ENCODE measurements around the gene CCDC12.

CCDC12 gene

DNA sequence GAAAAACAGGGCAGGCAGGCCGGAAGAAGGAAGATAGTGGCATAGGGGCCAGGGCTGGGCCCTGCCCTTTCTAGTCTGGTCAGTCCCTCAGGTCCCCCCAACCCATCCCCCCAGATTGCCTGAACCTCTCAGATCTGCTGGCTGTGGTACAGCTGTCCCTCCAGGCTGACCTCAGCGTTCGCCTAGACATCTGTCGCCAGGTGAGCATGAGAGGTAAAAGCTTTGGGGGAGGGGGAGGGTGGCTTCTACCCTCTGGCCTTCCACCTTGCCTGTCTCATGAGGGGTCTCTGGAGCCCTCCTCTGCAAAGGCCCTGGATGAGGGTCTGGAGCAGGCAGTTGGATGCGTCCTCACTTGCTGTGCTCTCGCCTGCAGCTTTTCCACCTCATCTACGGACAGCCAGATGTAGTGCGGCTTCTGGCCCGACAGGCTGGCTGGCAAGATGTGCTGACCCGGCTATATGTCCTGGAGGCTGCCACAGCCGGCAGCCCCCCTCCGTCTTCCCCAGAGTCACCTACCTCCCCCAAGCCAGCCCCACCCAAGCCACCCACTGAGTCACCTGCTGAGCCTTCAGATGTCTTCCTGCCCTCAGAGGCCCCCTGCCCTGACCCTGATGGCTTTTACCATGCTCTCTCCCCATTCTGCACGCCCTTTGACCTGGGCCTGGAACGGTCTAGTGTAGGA, 23.1 kb upstream of the CCDC12 start:
- no peaks in the 10 kb centered on the region for H3K9me3 ChIP-seq (ENCODE audit: low read depth, low read length)
- no peak for DNase-seq (ENCODE audit: low read depth, low spot score)
- TF ChIP-seq EZH2 (IDR thresholded peaks at IDR 0.05) (no peak), POLR2AphosphoS5 (IDR thresholded peaks at IDR 0.05; ENCODE audit: borderline replicate concordance, low read depth, low read length) (no peak), FOXP2 (optimal IDR thresholded peaks at IDR 0.05; ENCODE audit: control extremely low read depth, extremely low read length, insufficient read depth) (no peak)
- no peaks in the 10 kb centered on the region for H3K36me3 ChIP-seq (ENCODE audit: insufficient read depth, low read length)
- H3K27ac ChIP-seq: no peak overlapping the region
- no peak overlapping the region for H3K9ac ChIP-seq (ENCODE audit: insufficient read length)
- H3K4me3 ChIP-seq: no peak overlapping the region

DNA sequence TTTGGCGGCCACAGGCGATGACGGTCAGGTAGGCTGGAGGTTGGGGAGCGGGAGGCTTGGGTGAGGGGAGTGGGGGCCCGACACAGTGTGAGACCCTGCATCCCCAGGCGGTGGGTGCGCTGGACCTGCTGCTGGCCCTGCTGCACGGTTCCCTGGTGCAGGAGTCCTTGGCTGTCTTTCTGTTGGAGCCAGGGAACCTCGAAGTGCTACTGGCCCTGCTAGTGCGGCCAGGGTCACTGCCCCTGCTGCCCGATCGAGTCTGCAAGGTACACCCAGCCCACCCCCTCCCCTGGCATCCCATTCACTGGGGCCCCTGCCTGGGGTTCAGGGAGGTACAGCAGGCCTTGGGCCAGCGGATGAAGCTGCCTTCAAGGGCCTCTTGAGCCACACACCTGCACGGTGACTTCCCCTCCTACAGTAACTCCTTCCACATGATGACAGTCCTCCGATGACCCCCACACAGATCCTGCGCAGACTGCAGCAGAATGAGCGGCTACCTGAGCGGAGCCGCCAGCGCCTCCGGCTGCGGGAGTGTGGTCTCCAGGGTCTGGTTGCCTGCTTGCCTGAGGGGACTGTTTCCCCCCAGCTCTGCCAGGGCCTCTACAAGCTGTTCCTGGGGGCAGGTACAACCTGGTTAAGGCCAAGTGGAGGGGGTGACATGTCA, 22.4 kb upstream of the CCDC12 start:
- Histone ChIP-seq H3K9ac (ENCODE audit: insufficient read length) (no peak overlapping the region), H3K36me3 (ENCODE audit: insufficient read depth, low read length) (no peaks in the 10 kb centered on the region), H3K27ac (no peak overlapping the region), H3K9me3 (ENCODE audit: low read depth, low read length) (no peaks in the 10 kb centered on the region), H3K4me3 (no peak overlapping the region)
- no peak for DNase-seq (ENCODE audit: low read depth, low spot score)
- TF ChIP-seq POLR2AphosphoS5 (IDR thresholded peaks at IDR 0.05; ENCODE audit: borderline replicate concordance, low read depth, low read length): no peak
- TF ChIP-seq FOXP2 (optimal IDR thresholded peaks at IDR 0.05; ENCODE audit: control extremely low read depth, extremely low read length, insufficient read depth): no peak
- TF ChIP-seq EZH2 (IDR thresholded peaks at IDR 0.05): no peak

GRCh38 chr3:46998121-46998851, 21.7 kb upstream of the CCDC12 start:
- no peak for DNase-seq (ENCODE audit: low read depth, low spot score)

GRCh38 chr3:46997453-46998091, 21.0 kb upstream of the CCDC12 start:
- DNase-seq (ENCODE audit: low read depth, low spot score): no peak
- no peak for TF ChIP-seq POLR2AphosphoS5 (IDR thresholded peaks at IDR 0.05; ENCODE audit: borderline replicate concordance, low read depth, low read length)
- no peak for TF ChIP-seq FOXP2 (optimal IDR thresholded peaks at IDR 0.05; ENCODE audit: control extremely low read depth, extremely low read length, insufficient read depth)
- TF ChIP-seq EZH2 (IDR thresholded peaks at IDR 0.05): no peak
- no peak overlapping the region for H3K9ac ChIP-seq (ENCODE audit: insufficient read length)
- H3K36me3 ChIP-seq (ENCODE audit: insufficient read depth, low read length): no peaks in the 10 kb centered on the region
- no peaks in the 10 kb centered on the region for H3K9me3 ChIP-seq (ENCODE audit: low read depth, low read length)
- H3K4me3 ChIP-seq: no peak overlapping the region
- no peak overlapping the region for H3K27ac ChIP-seq

More at GRCh38 chr3:46998121-46998851, 21.7 kb upstream of the CCDC12 start:
- H3K36me3 ChIP-seq (ENCODE audit: insufficient read depth, low read length): no peaks in the 10 kb centered on the region
- no peak overlapping the region for H3K4me3 ChIP-seq
- H3K27ac ChIP-seq: no peak overlapping the region
- H3K9me3 ChIP-seq (ENCODE audit: low read depth, low read length): no peaks in the 10 kb centered on the region
- no peak overlapping the region for H3K9ac ChIP-seq (ENCODE audit: insufficient read length)
- TF ChIP-seq FOXP2 (optimal IDR thresholded peaks at IDR 0.05; ENCODE audit: control extremely low read depth, extremely low read length, insufficient read depth) (no peak), POLR2AphosphoS5 (IDR thresholded peaks at IDR 0.05; ENCODE audit: borderline replicate concordance, low read depth, low read length) (no peak), EZH2 (IDR thresholded peaks at IDR 0.05) (no peak)

DNA sequence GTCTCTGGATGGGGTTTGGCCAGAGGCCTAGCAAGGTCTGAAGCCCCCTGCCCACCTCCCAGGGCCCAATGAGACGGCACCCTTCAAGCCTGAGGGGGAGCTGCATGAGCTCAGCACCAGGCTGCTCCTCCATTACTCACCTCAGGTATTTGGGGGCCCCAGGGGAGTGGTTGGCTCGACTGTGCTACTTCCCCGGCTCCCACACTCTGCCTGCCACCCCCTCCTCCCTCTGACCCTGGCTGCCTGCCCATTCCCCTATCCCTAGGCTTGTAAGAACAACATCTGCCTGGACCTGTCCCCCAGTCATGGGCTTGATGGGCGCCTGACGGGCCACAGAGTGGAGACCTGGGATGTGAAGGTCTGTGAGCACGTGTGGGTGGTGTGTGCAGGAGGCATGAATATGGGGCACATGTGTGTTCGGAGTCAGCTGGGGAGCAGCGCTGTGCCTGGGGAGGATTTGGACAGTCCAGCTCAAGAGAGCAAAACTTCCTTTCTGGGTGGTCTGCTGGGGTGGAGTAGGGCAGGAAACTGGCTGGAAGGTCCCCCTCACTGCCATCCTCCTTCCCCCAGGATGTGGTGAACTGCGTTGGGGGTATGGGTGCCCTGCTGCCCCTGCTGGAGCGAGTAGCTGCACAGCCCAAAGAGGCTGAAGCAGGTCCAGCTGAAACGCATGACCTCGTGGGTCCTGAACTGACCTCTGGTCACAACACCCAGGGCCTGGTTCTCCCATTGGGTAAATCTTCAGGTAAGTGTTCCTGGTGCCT, 20.3 kb upstream of the CCDC12 start:
- Histone ChIP-seq H3K4me3 (no peak overlapping the region), H3K9me3 (ENCODE audit: low read depth, low read length) (no peaks in the 10 kb centered on the region), H3K36me3 (ENCODE audit: insufficient read depth, low read length) (no peaks in the 10 kb centered on the region), H3K9ac (ENCODE audit: insufficient read length) (no peak overlapping the region), H3K27ac (no peak overlapping the region)
- no peak for TF ChIP-seq POLR2AphosphoS5 (IDR thresholded peaks at IDR 0.05; ENCODE audit: borderline replicate concordance, low read depth, low read length)
- no peak for TF ChIP-seq FOXP2 (optimal IDR thresholded peaks at IDR 0.05; ENCODE audit: control extremely low read depth, extremely low read length, insufficient read depth)
- no peak for TF ChIP-seq EZH2 (IDR thresholded peaks at IDR 0.05)
- no peak for DNase-seq (ENCODE audit: low read depth, low spot score)

GRCh38 chr3:46995901-46996562, 19.5 kb upstream of the CCDC12 start:
- H3K36me3 ChIP-seq (ENCODE audit: insufficient read depth, low read length): no peaks in the 10 kb centered on the region
- no peak overlapping the region for H3K27ac ChIP-seq
- no peak overlapping the region for H3K9ac ChIP-seq (ENCODE audit: insufficient read length)
- TF ChIP-seq FOXP2 (optimal IDR thresholded peaks at IDR 0.05; ENCODE audit: control extremely low read depth, extremely low read length, insufficient read depth): no peak
- TF ChIP-seq POLR2AphosphoS5 (IDR thresholded peaks at IDR 0.05; ENCODE audit: borderline replicate concordance, low read depth, low read length): no peak
- TF ChIP-seq EZH2 (IDR thresholded peaks at IDR 0.05): no peak
- no peak for DNase-seq (ENCODE audit: low read depth, low spot score)
- no peaks in the 10 kb centered on the region for H3K9me3 ChIP-seq (ENCODE audit: low read depth, low read length)
- no peak overlapping the region for H3K4me3 ChIP-seq

Measured in SK-N-MC (cell line).